Astrocyte (in vitro differentiated cells and primary cell): ENCODE measurements around the gene SOCS1.

Experiments used
- EZH2 ChIP-seq: IDR thresholded peaks from 2 replicates; pipeline ENCODE4 v1.6.1; 2012; ENCODE audit warnings: mild to moderate bottlenecking, low read length, inconsistent platforms; ENCODE audit not compliant: insufficient read depth
- TF ChIP-seq, protein P1 (sequence below): IDR thresholded peaks from 2 replicates; pipeline ENCODE4 v1.5.1; 2011; ENCODE audit warnings: low read depth, mild to moderate bottlenecking, inconsistent platforms, low read length, moderate library complexity; ENCODE audit not compliant: insufficient read depth

DNA sequence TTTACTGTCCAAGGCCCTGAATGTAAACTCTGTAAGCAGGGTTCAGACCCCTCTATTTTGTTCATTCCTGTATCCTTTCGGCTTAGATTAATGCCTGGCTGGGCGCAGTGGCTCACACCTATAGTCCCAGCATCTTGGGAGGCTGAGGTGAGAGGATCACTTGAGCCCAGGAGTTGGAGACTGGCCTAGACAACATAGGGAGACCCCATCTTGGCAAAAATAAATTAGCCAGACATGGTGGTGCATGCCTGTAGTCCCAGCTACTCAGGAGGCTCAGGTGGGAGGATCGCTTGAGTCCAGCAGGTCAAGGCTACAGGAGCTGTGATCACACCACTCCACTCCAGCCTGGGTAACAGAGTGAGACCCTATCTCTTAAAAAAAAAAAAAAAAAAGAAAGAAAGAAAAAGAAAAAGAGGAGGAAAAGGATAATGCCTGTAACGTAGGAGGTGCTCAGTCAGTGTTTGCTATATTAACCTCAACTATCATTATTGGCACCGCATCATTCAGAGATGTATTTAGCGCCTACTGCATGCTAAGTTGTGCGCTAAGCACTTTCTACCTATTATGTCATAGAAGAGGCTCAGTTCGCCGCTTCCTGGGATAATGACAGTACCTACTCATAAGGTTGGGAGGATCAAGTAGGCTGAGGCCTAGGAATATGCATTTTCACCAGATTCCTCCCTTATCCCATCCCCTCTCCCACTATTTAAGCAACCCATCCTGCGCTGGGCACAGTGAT lies 5.0 kb downstream of the SOCS1 start:
- TF ChIP-seq, protein P1, sequence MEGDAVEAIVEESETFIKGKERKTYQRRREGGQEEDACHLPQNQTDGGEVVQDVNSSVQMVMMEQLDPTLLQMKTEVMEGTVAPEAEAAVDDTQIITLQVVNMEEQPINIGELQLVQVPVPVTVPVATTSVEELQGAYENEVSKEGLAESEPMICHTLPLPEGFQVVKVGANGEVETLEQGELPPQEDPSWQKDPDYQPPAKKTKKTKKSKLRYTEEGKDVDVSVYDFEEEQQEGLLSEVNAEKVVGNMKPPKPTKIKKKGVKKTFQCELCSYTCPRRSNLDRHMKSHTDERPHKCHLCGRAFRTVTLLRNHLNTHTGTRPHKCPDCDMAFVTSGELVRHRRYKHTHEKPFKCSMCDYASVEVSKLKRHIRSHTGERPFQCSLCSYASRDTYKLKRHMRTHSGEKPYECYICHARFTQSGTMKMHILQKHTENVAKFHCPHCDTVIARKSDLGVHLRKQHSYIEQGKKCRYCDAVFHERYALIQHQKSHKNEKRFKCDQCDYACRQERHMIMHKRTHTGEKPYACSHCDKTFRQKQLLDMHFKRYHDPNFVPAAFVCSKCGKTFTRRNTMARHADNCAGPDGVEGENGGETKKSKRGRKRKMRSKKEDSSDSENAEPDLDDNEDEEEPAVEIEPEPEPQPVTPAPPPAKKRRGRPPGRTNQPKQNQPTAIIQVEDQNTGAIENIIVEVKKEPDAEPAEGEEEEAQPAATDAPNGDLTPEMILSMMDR, result no peak
- no peak for TF ChIP-seq EZH2
